Measurements from ENCODE around the gene EEPD1. TPM values are rescaled to one million over a fixed set of nuclear protein-coding genes. Genes with fewer than 3 reads are reported as not detected.

The EEPD1 gene
- total RNA-seq, 1 donor from 2014 or later = 6.5 TPM

DNA sequence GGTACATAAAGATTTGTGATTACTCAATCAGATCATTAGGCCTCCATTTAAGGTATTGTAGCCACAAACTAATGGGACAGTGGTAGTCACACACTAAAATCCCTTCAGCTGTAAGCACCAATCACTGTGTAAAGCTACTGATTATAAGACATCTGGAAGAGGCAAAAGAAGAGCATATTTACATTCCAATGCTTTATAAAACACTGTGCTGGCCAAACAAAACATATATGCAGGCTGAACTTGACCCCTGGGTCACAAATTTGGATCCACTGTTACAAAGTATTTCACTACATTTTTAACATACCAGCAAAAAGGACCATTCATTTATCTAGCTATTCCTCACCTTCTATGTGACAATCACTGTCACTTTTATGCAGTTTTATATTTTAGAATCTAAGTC is 195.2 kb downstream of the EEPD1 start:
- Histone ChIP-seq H3K9ac (no peak overlapping the region), H3K27ac (no peak overlapping the region), H3K79me2 (ENCODE audit: low read depth) (no peaks in the 10 kb centered on the region), H3K4me3 (no peak overlapping the region), H3F3A (ENCODE audit: low read depth) (no peaks in the 10 kb centered on the region), H4K20me1 (ENCODE audit: low read depth) (no peaks in the 10 kb centered on the region), H3K4me1 (no peaks in the 10 kb centered on the region), H3K4me2 (no peak overlapping the region), H3K9me3 (ENCODE audit: low read depth) (no peaks in the 10 kb centered on the region), H3K36me3 (no peaks in the 10 kb centered on the region), H2AFZ (replicated peaks) (no peak overlapping the region), H3K27me3 (no peaks in the 10 kb centered on the region)
- Mint-ChIP-seq H3K4me1 (no peaks in the 10 kb centered on the region), H3K4me3 (no peak overlapping the region), H3K9me3 (peaks cover 2% of the 10 kb centered on the region), H3K36me3 (peaks cover 6% of the 10 kb centered on the region), H3K27me3 (ENCODE audit: insufficient read depth, low read depth) (no peaks in the 10 kb centered on the region), H3K27ac (no peak overlapping the region)
- TF ChIP-seq EZH2phosphoT487 (IDR thresholded peaks at IDR 0.05) = no peak
- TF ChIP-seq, protein P1, sequence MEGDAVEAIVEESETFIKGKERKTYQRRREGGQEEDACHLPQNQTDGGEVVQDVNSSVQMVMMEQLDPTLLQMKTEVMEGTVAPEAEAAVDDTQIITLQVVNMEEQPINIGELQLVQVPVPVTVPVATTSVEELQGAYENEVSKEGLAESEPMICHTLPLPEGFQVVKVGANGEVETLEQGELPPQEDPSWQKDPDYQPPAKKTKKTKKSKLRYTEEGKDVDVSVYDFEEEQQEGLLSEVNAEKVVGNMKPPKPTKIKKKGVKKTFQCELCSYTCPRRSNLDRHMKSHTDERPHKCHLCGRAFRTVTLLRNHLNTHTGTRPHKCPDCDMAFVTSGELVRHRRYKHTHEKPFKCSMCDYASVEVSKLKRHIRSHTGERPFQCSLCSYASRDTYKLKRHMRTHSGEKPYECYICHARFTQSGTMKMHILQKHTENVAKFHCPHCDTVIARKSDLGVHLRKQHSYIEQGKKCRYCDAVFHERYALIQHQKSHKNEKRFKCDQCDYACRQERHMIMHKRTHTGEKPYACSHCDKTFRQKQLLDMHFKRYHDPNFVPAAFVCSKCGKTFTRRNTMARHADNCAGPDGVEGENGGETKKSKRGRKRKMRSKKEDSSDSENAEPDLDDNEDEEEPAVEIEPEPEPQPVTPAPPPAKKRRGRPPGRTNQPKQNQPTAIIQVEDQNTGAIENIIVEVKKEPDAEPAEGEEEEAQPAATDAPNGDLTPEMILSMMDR (IDR thresholded peaks at IDR 0.05) = no peak
- no peak for TF ChIP-seq EZH2 (IDR thresholded peaks at IDR 0.05)
- no peak for DNase-seq (ENCODE audit: low spot score)

DNA sequence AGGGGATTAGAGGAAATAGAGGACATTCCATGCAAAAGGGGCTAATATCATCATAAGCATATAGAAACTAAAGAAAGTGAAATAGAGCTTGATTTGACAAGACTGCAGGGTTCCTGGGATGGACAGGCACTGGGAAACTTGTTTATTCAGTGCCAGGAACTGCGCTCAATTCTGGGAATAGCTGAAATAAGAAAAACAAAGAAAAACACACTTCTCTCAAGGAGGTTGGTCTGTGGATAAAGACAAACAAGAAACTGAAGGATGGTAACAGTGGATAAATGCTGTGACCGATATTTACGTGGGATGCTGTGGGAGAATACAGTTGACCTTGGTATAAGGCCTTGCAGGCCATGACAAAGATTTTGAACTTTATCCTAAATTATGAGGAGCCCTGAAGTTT is 195.7 kb downstream of the EEPD1 start:
- H3K27me3 Mint-ChIP-seq (ENCODE audit: insufficient read depth, low read depth) = no peaks in the 10 kb centered on the region
- H4K20me1 ChIP-seq (ENCODE audit: low read depth) = no peaks in the 10 kb centered on the region
- H3K36me3 Mint-ChIP-seq = peaks cover 6% of the 10 kb centered on the region
- no peaks in the 10 kb centered on the region for H3K4me1 Mint-ChIP-seq
- no peak overlapping the region for H3K4me3 Mint-ChIP-seq
- H3K27ac ChIP-seq = no peak overlapping the region
- TF ChIP-seq, protein P1 (IDR thresholded peaks at IDR 0.05) = no peak
- TF ChIP-seq EZH2 (IDR thresholded peaks at IDR 0.05) (no peak), EZH2phosphoT487 (IDR thresholded peaks at IDR 0.05) (no peak)
- H3F3A ChIP-seq (ENCODE audit: low read depth) = no peaks in the 10 kb centered on the region
- H3K9me3 ChIP-seq (ENCODE audit: low read depth) = no peaks in the 10 kb centered on the region
- H3K27ac Mint-ChIP-seq = no peak overlapping the region
- H3K9me3 Mint-ChIP-seq = peaks cover 2% of the 10 kb centered on the region
- no peaks in the 10 kb centered on the region for H3K79me2 ChIP-seq (ENCODE audit: low read depth)
- no peak overlapping the region for H3K9ac ChIP-seq
- H3K4me3 ChIP-seq = no peak overlapping the region
- no peaks in the 10 kb centered on the region for H3K4me1 ChIP-seq
- no peaks in the 10 kb centered on the region for H3K36me3 ChIP-seq
- H3K27me3 ChIP-seq = no peaks in the 10 kb centered on the region
- H2AFZ ChIP-seq (replicated peaks) = no peak overlapping the region
- no peak overlapping the region for H3K4me2 ChIP-seq
- DNase-seq (ENCODE audit: low spot score) = no peak

DNA sequence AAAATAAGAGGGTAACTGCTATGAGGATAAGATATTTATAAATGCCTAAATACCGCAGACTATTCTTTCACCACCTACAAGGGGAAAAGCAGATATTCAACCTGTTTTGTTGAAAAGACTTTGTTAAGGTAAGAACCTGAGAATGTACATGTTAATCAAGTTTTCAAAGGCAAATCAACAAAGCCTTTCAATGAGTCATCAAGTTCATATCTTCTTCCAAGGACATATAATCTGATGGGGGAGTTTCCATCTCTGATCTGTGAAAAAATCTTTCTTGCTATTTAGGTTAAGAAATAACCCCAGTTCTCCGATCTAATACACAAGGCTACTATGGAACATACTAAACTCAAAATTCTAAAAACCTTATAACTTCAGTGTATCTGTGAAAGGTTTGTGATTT is 196.6 kb downstream of the EEPD1 start:
- H2AFZ ChIP-seq (replicated peaks) = no peak overlapping the region

More for the DNA sequence above, 196.6 kb downstream of the EEPD1 start:
- Histone ChIP-seq H3K4me2 (no peak overlapping the region), H3K4me3 (no peak overlapping the region), H3K9ac (no peak overlapping the region), H3K79me2 (ENCODE audit: low read depth) (no peaks in the 10 kb centered on the region), H3F3A (ENCODE audit: low read depth) (no peaks in the 10 kb centered on the region), H3K9me3 (ENCODE audit: low read depth) (no peaks in the 10 kb centered on the region), H4K20me1 (ENCODE audit: low read depth) (no peaks in the 10 kb centered on the region), H3K27ac (no peak overlapping the region), H3K27me3 (no peaks in the 10 kb centered on the region), H3K4me1 (no peaks in the 10 kb centered on the region), H3K36me3 (no peaks in the 10 kb centered on the region)
- no peak for TF ChIP-seq EZH2phosphoT487 (IDR thresholded peaks at IDR 0.05)
- TF ChIP-seq EZH2 (IDR thresholded peaks at IDR 0.05) = no peak
- TF ChIP-seq, protein P1 (IDR thresholded peaks at IDR 0.05) = no peak
- Mint-ChIP-seq H3K4me3 (no peak overlapping the region), H3K27ac (no peak overlapping the region), H3K9me3 (peaks cover 2% of the 10 kb centered on the region), H3K36me3 (peaks cover 6% of the 10 kb centered on the region), H3K4me1 (no peaks in the 10 kb centered on the region), H3K27me3 (ENCODE audit: insufficient read depth, low read depth) (no peaks in the 10 kb centered on the region)
- DNase-seq (ENCODE audit: low spot score) = no peak

Small RNA genes within 50 kb of the gene (small RNA-seq; reads per million reads assigned to genes)
- gene AC006960.1 (not detected), gene AC007327.1 (not detected), gene RF00019 (not detected)

Other genes with a start within 250 kb of the EEPD1 start
- 117 and 176 TPM in 2 replicates for gene ANLN, start 236.6 kb downstream of the EEPD1 start, total RNA-seq (ENCODE audit: low replicate concordance)

All from neural progenitor cell (in vitro differentiated cells).